Stimulated activated CD4-positive, alpha-beta T cell treated with anti-CD3 and anti-CD28 coated beads, Interleukin-12 subunit alpha, Interleukin-12 subunit beta, amount 100 ng/mL, for 24 hours (primary cell): ENCODE data around the gene FRYL.
"Not testable (repeated sequence)": the region's sequence is repeated elsewhere in the genome, so short reads cannot be mapped to it uniquely, and the experiment has no call there.

Experiments used
- DNase-seq, 2 experiments: peaks; one replicate each; pipeline ENCODE4 v3.0.0-alpha.2; 2020; ENCODE audit warnings: low read depth in 2 of 2

The FRYL gene

DNA sequence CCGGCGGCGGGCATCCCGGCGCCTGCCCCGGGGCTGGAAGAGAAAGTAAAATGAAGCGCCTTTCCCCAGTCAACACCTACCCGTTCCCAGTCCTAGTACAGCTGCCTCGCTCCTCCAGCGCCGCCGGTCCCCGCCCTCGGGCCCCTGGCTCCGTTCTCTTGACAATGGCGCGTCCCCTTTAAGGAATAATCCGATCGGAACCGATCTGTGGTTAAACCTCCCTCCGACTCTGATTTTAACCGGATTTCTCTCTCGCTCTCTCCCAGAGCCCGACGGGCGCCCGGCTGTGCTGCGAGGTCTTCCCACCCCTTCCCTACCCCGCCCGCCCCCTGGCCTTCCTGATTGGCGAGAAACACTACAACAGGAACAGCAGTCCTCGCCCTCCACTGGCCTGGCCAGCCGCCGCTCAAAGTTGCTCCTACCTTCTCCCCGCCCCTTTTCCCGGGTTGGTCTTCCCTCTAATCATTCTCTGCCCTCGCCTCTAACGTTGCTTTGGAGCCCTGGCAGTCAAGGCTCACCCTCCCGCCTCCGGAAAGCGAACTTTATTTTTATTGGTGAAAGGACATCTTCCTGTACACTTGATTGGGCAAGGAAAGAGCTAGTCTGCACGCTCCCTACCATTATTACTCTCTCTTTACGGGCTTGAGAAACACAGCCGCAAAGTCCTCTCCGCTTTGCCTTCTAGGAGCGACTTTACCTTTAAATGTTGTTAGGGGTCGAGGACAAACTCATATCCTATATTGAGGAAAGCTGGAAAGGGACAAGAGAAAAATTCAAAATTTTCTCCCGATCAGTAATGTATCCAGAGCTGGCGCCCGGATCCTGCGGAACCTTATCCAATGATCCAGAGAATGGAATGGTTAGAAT lies at the start of gene FRYL:
TSS of gene FRYL (minus strand) at position 282 of the 867 bp plus-strand sequence. CDS start 145,869 bp downstream, outside the sequence.
- peak; percentile 96 for DNase-seq

DNA sequence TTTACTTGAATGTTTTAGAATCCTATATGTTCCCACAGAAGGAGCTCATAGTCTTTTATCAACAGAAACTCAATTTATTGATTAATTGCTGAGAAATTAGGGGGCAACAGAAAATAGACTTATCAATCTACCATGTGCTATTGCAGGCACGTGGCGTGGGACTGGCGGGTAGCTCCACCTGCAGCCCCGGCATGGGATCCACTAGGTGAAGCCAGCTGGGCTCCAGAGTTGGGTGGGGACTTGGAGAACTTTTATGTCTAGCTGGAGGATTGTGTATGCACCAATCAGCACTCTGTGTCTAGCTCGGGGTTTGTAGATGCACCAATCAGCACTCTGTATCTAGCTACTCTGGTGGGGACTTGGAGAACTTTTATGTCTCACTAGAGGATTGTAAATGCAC lies 47.5 kb upstream of the FRYL start:
- no peak for DNase-seq

DNA sequence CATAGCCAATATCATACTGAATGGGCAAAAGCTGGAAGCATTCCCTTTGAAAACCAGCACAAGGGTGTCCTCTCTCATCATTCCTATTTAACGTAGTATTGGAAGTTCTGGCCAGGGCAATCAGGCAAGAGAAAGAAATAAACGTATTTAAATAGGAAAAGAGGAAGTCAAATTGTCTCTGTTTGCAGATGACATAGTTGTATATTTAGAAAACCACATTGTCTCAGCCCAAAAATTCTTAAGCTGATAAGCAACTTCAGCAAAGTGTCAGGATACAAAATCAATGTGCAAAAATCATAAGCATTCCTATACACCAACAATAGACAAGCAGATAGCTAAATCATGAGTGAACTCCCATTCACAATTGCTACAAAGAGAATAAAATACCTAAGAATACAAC lies 41.4 kb upstream of the FRYL start:
- not testable (repeated sequence) for DNase-seq

DNA sequence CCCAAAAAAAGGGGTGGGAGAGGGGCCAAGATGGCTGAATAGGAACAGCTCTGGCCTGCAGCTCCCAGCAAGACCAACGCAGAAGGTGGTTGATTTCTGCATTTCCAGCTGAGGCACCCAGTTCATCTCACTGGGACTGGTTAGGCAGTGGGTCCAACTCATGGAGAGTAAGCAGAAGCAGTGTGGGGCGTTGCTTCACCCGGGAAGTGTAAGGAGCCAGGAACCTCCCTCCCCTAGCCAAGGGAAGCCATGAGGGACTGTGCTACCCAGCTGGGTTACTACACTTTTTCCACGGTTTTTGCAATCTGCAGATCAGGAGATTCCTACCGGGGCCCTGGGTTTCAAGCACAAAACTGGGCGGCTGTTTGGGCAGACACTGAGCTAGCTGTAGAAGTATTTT lies 36.9 kb upstream of the FRYL start:
- DNase-seq, result no peak

DNA sequence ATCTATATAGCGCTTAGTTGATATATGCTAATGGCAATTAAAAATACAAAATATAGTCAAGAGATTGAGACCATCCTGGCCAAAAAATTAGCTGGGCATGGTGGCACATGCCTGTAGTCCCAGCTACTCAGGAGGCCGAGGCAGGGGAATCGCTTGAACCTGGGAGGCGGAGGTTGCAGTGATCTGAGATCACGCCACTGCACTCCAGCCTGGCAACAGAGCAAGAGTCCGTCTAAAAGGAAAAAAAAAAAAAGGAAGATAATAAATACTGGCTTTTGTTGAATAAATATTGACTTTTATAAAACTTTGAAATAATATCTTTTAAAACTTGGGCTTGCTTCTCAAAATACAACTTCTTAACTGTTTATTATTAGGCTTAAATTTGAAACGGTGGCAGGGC lies 36.2 kb upstream of the FRYL start:
- not testable (repeated sequence) for DNase-seq

DNA sequence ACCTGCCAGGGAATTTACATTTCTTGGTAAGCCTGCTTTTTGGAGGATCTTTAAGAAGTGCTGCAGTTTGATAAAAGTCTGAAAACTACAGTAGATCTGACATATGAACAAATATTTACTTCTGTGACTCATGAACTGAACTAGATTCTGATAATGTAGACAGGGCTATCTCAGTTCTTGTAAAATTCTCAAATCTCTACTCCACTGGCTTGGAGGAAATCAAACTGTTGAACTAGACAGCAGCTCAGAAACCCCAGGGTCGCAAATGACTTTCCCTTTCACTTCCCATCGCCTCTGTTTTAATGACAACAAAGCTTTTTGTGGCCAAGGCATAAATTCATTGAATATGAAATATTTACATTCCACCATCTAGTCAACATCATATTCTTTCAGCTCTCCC lies 35.4 kb upstream of the FRYL start:
- no peak for DNase-seq

DNA sequence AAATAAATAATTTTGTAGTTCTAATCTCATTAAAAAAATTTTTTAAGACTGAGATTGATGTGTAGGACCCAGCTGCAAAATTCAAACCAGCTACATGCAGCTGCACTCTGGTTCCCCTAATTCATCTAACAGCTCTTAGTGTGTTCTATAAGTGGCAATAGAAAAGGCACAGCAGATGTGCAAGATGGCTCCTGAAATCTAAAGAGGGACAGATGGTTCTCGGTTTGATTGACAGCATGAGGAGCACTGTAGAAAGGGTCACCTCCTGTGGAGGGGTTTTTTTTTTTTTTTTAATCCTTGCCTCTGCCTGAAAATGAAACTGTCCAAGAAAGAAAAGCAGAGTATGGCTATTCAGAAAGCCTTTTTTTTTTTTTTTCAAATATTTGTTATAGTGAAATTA lies 33.9 kb upstream of the FRYL start:
- no peak for DNase-seq

DNA sequence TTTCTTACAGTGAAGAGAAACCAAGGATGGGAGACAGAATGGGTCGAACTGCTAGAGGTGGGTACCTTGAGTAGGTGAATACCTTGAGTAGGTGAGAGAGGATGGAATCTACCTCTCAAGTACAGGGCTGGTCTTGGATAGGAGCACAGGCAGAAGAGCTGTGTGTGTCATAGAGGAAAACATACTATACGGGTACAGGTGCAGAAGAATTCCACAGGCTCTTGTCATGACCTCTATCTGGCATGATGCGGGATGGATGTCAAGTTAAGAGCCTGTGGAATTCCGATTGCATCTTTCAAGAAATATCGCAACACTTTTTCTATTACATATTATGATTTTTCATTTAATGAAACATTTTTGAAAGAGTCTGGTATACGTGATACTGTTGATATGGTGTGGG lies 32.8 kb upstream of the FRYL start:
- DNase-seq, result no peak

DNA sequence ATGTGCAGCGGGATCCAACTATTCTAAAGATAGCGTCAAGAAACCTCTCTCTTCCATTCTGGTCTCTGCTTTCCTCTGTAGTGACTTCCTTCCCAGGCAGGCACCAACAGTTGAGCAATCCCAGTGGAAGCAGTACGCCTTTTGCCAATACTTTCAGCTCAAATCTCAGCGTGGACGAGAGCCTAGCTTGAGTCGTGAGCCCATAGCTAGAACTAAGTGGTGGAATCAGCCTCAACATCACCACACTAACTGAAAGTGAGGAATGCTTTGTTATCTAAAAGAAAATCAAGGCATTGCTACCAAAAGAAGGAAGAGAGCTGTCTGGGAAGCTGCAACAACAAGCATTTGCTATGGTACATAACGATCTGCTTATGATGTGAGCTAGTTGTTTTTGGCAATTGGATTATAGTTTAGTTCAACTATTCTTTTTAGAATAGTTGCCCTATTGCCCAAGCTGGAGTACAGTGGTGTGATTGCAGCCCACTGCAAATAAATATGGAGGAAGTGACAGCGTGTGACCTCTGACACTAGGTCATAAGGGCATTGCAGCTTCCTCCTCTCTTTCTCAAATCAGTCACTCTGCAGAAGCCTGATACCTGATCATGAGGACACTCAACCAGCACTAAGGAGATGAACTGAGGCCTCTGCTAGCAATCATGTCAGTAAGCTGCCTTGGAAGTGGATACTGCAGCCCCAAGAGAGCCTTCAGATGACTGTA lies 24.7 kb upstream of the FRYL start:
- no peak for DNase-seq

DNA sequence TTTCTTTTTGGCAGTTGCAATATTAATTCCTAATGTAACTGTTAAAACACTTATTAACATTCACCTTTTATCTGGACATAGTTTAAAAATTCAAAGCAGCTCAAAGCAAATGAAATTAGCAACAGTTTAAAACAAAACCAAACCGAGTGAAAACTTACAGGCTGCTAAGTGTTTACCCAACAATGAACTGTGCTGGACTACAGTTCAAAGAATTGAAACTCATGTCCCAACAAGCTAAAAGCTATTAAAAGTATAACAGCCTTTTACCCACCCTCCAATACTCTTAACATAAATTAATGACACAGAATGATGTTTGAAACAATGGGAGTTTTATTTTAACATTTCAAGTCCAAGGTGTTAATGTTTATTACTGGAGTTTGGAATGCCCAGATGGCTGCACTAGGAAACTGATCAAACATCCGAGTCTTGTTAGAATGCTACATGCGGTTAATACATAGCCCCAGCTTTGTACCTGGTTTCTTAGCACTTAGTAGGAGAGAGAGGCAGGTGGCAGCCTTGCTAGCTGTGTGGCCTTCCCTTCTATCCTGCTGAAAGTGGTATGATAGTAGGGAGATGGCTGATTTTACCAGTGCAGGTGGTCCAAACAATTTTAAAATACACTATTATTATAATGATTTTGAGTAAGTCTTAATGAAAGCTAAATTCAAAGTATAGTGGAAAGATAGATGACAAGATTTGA lies 21.1 kb upstream of the FRYL start:
- DNase-seq, result no peak

DNA sequence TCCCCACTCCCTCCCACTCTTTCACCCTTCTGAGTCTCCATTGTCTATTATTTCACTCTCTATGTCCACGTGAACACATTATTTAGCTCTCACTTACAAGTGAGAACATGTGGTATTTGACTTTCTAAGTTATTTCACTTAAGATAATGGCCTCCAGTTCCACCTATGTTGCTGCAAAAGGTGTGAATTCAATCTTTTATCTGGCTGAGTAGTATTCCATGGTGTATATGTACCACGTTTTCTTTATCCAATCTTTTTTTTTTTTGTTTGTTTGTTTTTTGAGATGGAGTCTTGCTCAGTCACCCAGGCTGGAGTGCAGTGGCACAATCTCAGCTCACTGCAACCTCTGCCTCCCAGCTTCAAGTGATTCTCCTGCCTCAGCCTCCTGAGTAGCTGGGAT lies 20.1 kb upstream of the FRYL start:
- not testable (repeated sequence) for DNase-seq

DNA sequence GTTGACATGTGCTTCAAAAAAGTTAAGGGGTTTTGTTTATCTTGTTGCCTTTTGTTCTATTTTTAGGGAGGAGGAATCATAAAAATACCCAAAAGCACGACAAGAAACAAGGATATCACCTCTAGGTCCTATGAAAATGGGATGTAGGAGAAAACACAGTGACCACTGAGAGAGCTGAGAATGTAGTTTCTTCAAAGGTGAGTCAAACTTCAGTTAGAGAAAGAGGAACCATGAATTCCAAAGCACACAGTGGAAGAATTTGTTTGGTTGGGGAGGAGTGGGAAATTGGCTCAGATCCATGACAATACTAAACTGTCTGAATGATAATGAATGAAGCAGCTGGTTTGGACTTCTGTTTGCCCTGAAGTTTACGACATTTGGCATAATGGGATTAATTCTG lies 19.1 kb upstream of the FRYL start:
- DNase-seq, result no peak

DNA sequence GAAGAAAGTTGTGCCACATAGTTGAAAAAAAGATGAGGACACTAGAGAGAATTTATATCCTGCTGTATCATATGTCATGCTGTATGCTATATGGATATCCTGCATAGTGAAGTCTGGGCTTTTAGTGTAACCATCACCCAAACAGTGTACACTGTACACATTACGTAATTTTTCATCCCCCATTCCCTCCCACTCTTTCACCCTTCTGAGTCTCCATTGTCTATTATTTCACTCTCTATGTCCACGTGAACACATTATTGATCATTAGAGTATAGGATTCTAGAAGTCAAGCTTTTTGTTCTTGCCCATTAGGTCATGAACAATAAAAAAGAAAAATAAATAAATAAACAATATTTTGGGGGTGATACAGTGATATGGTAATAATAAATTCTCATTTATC lies 18.0 kb upstream of the FRYL start:
- DNase-seq, result no peak

DNA sequence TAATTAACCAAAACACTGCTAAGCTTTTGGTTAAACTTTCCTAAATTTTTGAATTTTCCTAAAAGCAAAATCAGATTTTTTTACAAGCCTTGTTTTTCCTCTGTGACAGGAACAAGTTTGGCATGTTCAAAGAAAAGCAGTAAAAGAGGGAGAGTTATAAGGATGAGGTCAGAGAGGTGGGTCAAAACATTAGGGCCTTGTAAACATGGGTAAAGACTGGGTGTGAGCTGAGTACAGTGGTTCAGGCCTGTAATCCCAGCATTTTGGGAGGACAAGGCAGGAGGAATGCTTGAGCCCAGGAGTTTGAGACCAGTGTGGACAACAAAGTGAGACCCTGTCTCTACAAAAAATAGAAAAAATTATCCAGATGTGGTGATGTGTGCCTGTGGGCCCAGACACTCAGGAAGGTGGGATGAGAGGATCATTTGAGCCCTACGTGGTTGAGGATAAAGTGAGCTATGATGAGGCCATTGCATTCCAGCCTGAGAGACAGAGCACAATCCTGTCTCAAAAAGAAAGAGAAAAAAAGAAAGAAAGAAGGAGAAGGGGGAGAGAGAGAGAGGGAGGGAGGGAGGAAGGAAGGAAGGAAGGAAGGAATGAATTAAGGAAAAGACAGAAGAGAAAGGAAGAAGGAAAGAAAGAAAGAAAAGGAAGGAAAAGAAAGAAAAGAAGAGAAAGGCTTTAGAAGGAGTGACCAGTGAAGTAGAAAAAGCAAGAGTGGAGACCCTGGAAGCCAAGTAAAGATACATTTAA lies 17.0 kb upstream of the FRYL start:
- no peak for DNase-seq

DNA sequence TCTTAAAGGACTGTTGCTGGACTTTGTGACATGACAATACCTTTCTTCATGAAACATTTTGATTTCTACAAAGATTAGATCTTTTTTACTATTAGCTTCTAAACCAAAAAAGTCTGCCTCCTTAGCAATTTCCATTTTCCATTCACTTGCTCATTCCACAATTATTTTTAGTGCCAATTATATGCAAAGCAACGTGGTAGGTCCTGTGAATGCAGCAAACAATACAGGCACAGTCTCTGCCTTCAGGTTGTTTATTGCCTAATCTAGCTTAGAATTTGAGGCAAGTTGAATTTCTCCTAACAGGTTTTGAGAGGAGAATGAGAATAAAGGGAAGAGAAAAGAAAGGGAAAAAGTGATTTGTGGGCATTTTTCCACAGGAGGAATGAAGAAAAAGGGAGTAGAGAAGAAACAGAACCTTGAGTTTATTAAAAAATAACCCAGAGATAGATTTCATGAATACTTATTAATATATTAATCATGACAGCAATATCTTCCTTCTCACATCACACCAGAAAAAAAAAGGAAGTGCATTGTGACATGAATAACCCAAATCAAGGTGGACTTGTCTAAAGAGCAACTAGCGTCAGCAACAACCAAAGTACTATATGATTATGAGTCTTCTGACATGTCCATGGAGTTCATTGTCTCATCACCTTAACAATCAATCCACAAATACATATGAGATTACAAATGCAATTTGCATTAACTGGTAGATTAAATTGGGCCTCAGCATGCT lies 16.3 kb upstream of the FRYL start:
- no peak for DNase-seq

DNA sequence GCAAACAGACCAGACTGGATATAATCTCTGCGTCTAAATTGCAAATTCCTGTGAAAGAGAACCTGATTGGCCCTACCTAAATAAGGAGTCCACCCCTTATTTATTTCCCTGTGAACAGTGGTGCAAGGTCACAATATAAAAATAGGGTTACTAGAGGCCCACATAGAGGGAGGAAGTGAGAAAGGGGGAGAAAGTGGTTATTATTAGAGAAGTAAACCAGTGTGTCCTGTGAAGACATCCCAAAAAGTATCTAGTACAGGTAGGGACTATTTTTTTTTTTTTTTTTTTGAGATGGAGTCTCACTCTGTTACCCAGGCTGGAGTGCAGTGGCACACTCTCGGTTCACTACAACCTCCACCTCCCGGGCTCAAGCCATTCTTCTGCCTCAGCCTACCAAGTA lies 15.0 kb upstream of the FRYL start:
- no peak for DNase-seq

DNA sequence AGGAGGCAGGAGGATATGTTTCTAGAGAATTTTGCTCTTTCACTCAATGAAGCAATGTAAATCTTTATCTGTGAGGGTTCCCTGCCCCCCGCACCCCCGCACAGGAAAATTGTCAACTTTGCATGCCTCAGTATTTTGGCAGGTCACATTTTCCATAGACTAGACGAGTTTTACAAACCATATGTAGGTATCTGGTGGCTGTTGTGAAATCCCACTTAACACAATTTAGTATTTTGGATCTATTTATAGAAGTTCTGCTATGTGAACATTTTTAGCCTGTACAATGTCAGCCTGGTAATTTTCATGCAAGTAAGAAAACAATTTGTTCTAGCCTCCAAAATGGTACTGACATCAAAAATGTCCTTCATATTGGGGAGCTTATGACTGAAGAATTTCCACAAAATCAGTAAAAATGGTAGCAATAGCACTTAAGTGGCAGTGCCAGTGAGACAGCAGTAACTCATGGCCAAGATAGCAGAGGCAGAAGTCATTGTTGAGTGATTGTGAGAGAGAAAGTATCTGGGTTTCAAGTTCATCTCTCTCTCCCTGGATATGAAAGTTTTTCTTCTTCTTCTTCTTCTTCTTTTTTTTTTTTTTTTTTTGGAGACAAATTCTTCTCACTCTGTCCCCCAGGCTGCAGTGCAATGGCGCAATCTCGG lies 12.4 kb upstream of the FRYL start:
- DNase-seq, result no peak

DNA sequence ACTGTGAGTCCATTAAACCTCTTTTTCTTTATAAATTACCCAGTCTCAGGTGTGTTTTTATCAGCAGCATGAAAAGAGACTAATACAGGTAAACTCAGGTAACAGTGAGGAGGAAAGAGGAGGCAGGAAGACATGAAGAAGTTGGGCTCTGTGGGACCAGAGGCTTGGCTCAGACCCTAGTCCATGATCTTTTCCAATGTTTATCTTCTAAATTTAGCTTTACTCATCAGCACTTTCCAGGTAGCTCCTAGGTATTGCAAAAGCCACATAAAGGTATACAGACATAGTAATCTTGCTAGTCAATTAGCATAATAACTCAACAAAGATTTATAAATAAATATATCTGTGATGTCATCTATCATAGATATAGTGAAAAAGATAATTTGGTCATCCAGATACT lies 11.2 kb upstream of the FRYL start:
- DNase-seq, result no peak

DNA sequence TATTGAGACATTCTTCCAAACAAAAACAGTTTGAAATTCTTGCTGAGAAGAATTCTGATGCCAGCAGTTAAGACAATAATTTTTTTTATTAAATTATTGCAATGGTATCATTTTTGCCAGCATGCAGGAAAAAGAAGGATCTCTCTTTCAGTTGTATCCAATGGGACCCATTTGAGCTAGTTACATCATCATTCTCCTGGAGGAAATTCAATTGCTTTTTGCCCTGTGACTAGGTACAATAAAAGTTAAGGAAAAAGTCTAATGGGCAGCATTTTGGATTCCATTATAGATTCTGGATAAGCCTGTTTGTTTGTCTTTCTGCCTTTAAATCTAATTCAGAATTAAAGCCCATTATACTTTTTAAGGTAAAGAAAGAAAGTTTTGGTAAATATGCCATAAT lies 10.5 kb upstream of the FRYL start:
- no peak for DNase-seq

DNA sequence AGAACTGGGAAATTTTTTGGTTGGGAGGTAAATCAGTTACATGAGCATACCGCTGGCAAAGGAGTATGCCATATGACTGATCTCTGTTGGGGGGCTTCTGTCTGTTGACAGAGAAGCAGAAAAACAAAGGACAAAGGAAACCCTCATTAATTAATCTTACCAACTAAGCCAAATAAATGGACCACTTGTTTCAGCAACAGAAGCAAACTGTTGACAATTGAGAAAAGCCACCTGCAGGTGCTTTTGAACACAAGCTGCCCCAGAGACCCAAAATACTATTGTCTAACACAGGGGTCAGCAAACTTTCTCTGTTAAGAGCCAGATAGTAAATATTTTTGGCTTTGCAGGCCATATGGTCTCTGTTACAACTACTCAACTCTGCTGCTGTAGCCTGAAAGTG lies 7.0 kb upstream of the FRYL start:
- DNase-seq, result no peak

DNA sequence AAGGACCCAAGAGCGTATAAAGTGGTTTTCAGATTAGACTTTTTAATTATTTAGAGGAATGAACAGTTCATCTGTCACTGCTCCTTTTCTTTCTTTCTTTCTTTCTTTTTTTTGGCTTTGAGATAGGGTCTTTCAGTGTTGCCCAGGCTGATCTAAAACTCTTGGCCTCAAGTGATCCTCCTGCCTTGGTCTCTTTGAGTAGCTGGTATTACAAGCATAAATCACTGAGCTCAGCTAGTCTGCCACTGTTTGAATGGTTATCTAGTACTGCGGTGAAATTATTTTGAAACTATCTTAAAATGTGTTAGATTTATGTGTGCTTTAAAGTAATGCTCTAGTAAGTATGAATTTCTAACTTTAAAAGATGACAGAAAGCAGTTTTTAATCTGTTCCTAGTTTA lies 6.5 kb upstream of the FRYL start:
- no peak for DNase-seq
